GM08714 (cell line): ENCODE data around the gene RNF213.

Experiments
- H3K4me3 ChIP-seq: fragments of 200-500 bp; sonication (Bioruptor generic); 2 replicates; pipeline ENCODE4 v1.5.1; 2014; ENCODE audit warnings: mild to moderate bottlenecking, low read length, inconsistent platforms
- ZNF274 ChIP-seq: IDR thresholded peaks from 2 replicates; pipeline ENCODE4 v1.6.1; 2012; ENCODE audit warnings: mild to moderate bottlenecking, low read depth, low read length

The RNF213 gene

GRCh38 chr17:80283116-80283852, 22.6 kb downstream of the RNF213 start:
- H3K4me3 ChIP-seq: no peak overlapping the region
- no peak for TF ChIP-seq ZNF274

GRCh38 chr17:80284631-80285030, 24.0 kb downstream of the RNF213 start:
- TF ChIP-seq ZNF274: no peak
- H3K4me3 ChIP-seq: no peak overlapping the region

GRCh38 chr17:80285237-80285920, 24.7 kb downstream of the RNF213 start:
- no peak overlapping the region for H3K4me3 ChIP-seq
- no peak for TF ChIP-seq ZNF274

GRCh38 chr17:80286638-80286960, 25.9 kb downstream of the RNF213 start:
- TF ChIP-seq ZNF274: no peak
- H3K4me3 ChIP-seq: no peak overlapping the region

- H3K4me3 ChIP-seq: no peak overlapping the region
- no peak for TF ChIP-seq ZNF274
These were observed 26.4 kb downstream of the RNF213 start for GRCh38 chr17:80287038-80287437.

GRCh38 chr17:80287806-80288567, 27.3 kb downstream of the RNF213 start:
- TF ChIP-seq ZNF274: no peak
- H3K4me3 ChIP-seq: no peak overlapping the region

- TF ChIP-seq ZNF274: no peak
- H3K4me3 ChIP-seq: no peak overlapping the region
These were observed 29.0 kb downstream of the RNF213 start for GRCh38 chr17:80289616-80290015.

- H3K4me3 ChIP-seq: no peak overlapping the region
- no peak for TF ChIP-seq ZNF274
These were observed 29.5 kb downstream of the RNF213 start for GRCh38 chr17:80290156-80290555.

- no peak overlapping the region for H3K4me3 ChIP-seq
- TF ChIP-seq ZNF274: no peak
These were observed 30.6 kb downstream of the RNF213 start for GRCh38 chr17:80291260-80291659.

GRCh38 chr17:80291691-80292487, 31.2 kb downstream of the RNF213 start:
- no peak overlapping the region for H3K4me3 ChIP-seq
- no peak for TF ChIP-seq ZNF274

- no peak overlapping the region for H3K4me3 ChIP-seq
- TF ChIP-seq ZNF274: no peak
These were observed 31.9 kb downstream of the RNF213 start for GRCh38 chr17:80292521-80292971.

GRCh38 chr17:80294210-80294609, 33.6 kb downstream of the RNF213 start:
- TF ChIP-seq ZNF274: no peak
- H3K4me3 ChIP-seq: no peak overlapping the region

GRCh38 chr17:80294653-80295052, 34.0 kb downstream of the RNF213 start:
- no peak overlapping the region for H3K4me3 ChIP-seq
- TF ChIP-seq ZNF274: no peak

- no peak for TF ChIP-seq ZNF274
These were observed 34.5 kb downstream of the RNF213 start for GRCh38 chr17:80295146-80295545.

More at GRCh38 chr17:80295146-80295545, 34.5 kb downstream of the RNF213 start:
- H3K4me3 ChIP-seq: no peak overlapping the region
